HG03064 (cell line): Measurements from ENCODE around the gene IER2.
"Not testable (repeated sequence)": the region's sequence is repeated elsewhere in the genome, so short reads cannot be mapped to it uniquely, and the experiment has no call there.

ENCODE experiments used
- ATAC-seq: cut with Tn5 transposase; IDR thresholded peaks from one replicate; pipeline ENCODE4 v1.9.1; 2021; ENCODE audit warnings: low read depth; ENCODE audit not compliant: unreplicated experiment

The IER2 gene

DNA sequence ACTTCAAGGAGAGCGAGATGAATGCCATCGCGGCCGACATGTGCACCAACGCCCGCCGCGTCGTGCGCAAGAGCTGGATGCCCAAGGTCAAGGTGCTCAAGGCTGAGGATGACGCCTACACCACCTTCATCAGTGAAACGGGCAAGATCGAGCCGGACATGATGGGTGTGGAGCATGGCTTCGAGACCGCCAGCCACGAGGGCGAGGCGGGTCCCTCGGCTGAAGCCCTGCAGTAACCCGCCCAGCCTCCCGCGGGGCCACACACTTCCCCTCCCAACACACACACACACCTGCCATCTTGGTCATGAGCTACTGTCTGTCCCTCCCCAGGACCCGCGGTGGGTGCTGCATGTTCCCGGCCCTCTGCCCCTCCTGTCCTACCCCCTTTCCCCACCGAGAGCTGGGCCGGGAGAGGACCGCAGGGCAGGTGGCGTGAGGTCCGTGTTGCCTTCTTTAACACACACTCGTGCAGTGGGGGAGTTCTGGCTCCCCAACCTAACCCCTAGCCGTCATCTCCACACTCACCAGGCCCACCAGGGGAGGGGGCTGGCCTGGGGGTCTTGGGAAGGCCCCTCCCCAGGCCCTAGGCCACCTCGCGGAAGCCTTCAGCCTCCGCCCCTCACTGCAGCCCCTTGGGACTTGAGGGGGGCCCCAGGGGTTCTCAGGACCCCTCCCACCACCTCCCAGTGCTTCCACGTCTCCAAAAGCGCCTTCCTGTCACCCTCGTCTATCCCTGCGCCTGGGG, 11.9 kb upstream of the IER2 start:
- no peak for ATAC-seq

- ATAC-seq, result no peak
Observed at GRCh38 chr19:13138916-13139198, 11.4 kb upstream of the IER2 start.

DNA sequence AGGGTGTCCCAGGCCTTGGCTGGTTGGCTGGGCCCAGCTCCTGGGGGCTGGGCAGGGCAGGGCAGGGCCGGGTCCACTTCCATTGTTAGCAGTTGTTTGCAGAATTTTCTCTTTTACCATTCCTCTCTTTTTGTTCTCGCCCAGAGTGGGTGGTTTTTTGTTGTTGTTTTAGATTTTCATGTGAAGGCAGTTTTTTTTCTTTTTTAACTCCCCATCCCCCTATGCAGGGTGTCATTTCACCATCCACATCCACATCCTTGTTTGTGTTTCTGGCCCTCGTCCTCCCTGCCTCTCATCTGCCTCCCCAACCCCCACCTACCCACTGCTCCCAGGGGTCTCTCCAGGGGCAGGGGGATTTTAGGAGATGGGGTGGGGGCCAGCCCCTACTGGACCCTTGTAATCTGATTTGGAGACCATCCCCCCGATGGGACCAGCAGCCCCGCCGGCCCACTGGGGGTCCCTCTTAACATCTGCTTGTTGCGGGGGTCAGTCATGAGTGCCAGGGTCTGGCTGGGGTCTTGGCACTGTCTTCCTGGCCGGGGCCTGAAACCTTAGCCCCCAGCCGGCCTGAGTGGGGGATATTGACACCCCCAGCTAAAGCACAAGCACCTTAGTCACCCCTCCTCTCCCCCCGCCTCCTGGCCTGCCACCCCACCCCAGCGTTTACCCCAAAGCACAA, 10.4 kb upstream of the IER2 start:
- no peak for ATAC-seq

GRCh38 chr19:13146763-13147563, 3.2 kb upstream of the IER2 start:
- ATAC-seq, result no peak

DNA sequence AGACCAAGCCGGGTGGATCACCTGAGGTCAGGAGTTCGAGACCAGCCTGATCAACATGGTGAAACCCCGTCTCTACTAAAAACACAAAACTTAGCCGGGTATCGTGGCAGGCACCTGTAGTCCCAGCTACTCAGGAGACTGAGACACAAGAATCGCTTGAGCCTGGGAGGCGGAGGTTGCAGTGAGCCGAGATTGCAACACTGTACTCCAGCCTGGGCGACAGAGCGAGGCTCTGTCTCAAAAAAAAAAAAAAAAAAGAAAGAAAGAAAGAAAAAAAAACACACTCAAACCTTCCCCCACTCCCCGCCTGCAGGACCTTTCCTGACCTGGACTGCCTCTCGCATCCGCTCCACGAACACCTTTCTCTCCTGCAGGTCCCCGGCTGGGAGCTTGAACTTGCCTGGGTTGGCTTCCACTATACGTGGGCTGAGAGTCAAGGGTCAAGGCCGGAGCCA, 1.0 kb upstream of the IER2 start:
- not testable (repeated sequence) for ATAC-seq

DNA sequence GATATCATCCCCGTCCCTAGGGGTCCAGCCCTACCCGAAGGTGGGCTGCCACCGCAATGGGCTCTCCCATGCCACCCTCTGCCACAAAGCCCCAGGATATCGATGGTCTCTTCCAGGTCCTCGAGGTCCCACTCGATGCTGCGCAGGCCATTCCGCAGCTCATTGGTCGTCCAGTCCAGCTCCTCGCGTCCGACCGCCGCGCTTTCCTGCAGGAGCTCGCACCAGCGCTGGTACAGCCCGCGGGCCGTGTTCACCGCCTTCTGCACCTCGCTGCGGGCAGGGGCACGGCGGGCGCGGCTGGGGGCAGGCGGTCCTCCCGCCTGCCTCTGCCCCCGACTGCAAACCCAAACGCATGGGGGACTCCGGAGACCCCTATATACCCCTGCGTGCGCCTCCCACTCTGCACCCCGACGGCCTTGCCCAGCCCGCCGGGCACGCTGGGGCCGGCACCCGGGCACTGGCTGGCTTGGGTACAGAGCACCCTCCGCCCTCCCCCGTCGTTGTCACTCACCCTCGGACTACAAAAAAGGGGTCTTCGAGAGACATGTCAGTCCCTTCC, 504 bp upstream of the IER2 start:
- ATAC-seq, result no peak

- no peak for ATAC-seq
Observed at GRCh38 chr19:13150931-13151604, 857 bp downstream of the IER2 start.

DNA sequence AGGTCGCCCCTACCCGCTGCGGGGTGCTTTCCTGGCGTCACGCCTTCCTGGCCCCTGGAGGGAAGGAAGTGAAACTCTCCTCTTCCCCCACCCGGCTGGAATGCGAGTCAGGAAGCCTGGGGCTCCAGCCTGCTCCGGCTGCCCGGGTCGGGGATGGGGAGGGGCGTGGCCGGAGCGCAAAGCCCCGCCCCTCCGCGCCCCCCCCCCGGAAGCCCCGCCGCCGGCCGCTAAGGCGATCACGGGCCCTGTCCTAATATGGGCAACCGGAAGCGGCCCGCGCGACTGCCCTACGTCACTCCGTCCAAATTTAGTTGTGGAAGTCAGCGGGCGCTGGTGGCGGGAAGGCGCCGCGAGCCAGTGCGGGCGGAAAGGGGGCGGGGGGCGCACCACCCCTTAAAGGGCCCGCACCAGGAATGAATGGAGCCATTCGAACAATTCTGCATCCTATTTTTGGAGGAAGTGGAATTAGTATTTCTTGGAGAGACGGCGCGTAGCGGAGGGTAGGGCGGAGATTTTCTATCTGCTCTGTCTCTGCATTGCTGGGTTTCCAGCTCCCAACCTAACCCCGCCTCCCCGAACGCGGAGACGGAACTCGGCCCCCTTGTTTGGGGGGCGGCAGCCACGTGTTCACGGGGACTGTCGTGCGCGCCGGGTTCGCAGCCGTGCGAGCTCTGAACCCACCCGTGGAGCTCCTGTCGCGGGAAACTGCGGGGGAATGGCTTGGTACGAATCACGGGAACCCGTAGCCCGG, 1.6 kb downstream of the IER2 start:
- ATAC-seq, result no peak

- no peak for ATAC-seq
Observed at GRCh38 chr19:13152356-13152973, 2.3 kb downstream of the IER2 start.

GRCh38 chr19:13152974-13153568, 2.9 kb downstream of the IER2 start:
- ATAC-seq, result no peak

- no peak for ATAC-seq
Observed at GRCh38 chr19:13153569-13154240, 3.5 kb downstream of the IER2 start.

GRCh38 chr19:13154241-13154778, 4.1 kb downstream of the IER2 start:
- ATAC-seq, result no peak

GRCh38 chr19:13154911-13155471, 4.8 kb downstream of the IER2 start:
- no peak for ATAC-seq

- ATAC-seq, result no peak
Observed at GRCh38 chr19:13155472-13156359, 5.5 kb downstream of the IER2 start.

GRCh38 chr19:13159713-13160112, 9.5 kb downstream of the IER2 start:
- no peak for ATAC-seq

DNA sequence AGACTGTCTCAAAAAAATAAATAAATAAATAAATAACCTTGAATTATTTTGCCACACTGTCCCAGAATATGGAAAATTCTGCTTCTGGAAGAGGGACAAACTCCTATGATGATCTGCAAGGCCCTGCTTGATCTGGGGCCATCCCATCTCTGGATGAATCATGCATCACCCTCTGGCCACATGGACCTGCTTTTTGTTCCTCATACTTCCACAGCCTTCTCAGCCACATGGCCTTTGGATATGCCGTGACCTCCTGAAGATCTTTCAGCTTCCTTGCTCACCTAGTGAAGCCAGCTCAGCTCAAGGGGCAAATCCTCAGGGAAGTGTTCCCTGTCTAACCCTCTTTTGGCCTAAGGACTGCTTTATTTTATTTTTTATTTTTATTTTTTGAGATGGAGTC, 10.3 kb downstream of the IER2 start:
- ATAC-seq, result no peak
